HL-60/S4 treated with phorbol 12-myristate 13-acetate at 8.2 ng/mL for 4 days and 3 days (cell line): ENCODE results near the gene ENAH.

ENCODE experiments used
- in situ Hi-C: fragments of 300-500 bp; cut with MboI; formaldehyde crosslinking; loops from 2 replicates; pipeline ENCODE4 v1.15.0; 2022; ENCODE audit warnings: low sequenced_read_pairs

Gene ENAH

DNA sequence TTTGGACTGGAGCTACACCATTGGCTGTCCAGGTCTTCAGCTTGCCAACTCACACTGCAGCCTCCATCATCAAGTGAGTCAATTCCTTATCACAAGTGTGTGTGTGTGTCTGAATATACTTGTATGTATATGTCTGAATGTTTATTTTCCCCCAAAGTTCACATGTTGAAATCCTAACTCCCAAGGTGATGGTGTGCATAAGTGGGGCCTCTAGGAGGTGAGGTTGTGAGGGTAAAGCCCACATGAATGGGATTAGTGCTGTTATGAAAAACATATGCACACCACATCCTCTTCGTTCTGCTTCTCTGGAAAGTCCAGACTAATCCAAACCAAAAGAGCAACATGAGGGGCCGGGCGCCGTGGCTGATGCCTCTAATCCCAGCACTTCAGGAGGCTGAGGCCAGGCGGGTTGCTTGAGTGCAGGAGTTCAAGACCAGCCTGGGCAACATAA lies 176.4 kb downstream of the ENAH start:
- in situ Hi-C loops, result loop anchor here (5.0 kb wide), 1 partner anchor 506 kb away; no protein-coding TSS in a partner anchor

DNA sequence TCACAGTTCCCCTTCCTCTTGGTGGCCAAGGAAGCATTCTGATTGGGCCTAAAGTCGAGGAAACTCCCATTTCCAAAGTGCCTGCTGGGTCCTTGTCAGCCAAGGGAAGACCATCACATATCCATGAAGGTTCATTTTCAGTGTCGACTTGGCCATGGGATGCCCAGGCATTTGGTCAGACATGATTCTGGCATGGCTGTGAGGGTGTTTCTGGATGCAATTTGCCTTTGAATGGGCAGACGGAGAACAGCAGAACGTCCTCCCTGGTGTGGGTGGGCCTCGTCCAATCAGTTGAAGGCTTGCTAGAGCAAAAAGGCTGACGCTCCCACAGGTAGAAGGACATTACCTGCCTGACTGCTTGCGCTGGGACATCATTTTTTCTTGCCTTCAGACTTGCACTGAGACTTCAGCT lies 176.8 kb downstream of the ENAH start:
- in situ Hi-C loops, result loop anchor here (5.0 kb wide), 1 partner anchor 506 kb away; no protein-coding TSS in a partner anchor

DNA sequence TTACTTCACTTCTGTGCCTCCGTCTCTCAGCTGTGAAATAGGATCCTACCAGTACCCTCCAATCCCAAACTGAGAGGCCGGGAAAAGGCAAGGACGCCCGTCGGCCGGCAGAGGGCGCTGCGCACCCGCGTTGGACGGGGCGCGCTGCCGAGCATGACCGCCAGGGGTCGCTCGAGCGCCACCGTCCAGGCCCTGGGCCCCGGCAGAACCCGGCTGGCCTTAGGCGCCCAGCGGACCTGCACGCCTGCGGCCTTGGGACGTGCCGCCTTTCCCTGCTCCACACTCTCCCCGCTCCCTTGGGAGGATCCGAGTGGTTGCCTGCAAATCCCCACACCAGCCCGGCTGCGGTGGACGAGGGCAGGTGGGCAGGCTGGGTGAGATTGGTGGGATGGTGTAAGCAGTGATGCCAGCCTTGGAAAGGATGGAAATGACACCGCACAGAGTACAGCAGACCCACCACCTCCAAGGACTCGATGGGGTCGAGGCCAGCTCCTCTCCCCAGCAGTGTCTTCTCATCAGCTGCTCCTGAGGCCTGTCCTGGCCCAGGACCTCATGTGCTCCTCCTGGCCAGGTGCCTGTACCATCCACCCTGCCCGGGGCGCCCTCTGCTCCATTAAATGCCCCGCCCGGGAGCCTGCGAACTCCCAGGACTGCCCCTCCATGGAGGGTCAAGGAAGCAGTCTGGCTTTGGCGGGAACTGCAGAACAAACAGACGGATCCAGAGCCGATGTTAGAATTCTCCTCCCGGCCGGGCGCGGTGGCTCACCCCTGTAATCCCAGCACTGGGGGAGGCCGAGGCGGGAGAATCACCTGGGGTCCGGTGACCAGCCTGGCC lies 177.7 kb downstream of the ENAH start:
- in situ Hi-C loops, result loop anchor here (5.0 to 25.0 kb wide), 2 partner anchors 507 to 637 kb away; no protein-coding TSS in a partner anchor

GRCh38 chr1:225474439-225474985 lies 178.4 kb downstream of the ENAH start:
- in situ Hi-C loops, result loop anchor here (25.0 kb wide), 1 partner anchor 638 kb away; no protein-coding TSS in a partner anchor

DNA sequence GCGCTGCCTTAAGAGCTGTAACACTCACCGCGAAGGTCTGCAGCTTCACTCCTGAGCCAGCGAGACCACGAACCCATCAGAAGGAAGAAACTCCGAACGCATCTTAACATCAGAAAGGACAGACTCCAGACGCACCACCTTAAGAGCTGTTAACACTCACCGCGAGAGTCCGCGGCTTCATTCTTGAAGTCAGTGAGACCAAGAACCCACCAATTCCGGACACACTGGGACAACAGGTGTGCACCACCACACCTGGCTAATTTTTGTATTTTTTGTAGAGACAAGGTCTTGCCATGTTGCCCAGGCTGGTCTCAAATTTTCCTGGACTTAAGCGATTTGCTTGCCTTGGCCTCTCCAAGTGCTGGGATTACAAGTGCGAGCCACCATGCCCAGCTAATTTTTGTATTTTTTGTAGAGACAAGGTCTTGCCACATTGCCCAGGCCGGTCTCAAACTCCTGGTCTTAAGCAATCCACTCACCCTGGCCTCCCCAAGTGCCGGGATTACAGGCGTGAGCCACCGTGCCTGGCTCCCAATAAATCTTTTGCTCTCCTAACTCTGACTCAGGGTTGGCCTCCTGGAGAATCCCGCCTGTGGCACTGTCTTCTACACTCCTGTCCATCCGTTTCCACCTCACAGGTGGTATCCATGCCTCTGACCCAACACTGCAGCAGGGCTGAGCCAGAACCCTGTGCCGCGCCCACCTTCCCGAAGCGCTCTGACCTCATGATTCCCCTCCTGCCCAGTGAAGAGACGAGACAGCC lies 179.1 kb downstream of the ENAH start:
- in situ Hi-C loops, result loop anchor here (25.0 kb wide), 1 partner anchor 638 kb away; no protein-coding TSS in a partner anchor

DNA sequence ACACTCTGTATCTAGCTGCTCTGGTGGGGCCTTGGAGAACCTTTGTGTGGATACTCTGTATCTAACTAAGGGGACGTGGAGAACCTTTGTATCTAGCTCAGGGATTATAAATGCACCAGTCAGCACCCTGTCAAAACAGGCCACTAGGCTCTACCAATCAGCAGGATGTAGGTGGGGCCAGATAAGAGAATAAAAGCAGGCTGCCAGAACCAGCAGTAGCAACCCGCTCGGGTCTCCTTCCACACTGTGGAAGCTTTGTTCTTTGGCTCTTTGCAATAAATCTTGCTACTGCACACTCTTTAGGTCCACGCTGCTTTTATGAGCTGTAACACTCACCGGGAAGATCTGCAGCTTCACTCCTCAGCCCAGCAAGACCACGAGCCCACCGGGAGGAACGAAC lies 179.7 kb downstream of the ENAH start:
- in situ Hi-C loops, result loop anchor here (25.0 kb wide), 1 partner anchor 639 kb away; no protein-coding TSS in a partner anchor

- in situ Hi-C loops, result loop anchor here (25.0 kb wide), 1 partner anchor 641 kb away; no protein-coding TSS in a partner anchor
These were observed 181.2 kb downstream of the ENAH start for GRCh38 chr1:225471453-225472301.

- in situ Hi-C loops, result loop anchor here (25.0 kb wide), 1 partner anchor 641 kb away; no protein-coding TSS in a partner anchor
These were observed 181.8 kb downstream of the ENAH start for GRCh38 chr1:225471109-225471452.

DNA sequence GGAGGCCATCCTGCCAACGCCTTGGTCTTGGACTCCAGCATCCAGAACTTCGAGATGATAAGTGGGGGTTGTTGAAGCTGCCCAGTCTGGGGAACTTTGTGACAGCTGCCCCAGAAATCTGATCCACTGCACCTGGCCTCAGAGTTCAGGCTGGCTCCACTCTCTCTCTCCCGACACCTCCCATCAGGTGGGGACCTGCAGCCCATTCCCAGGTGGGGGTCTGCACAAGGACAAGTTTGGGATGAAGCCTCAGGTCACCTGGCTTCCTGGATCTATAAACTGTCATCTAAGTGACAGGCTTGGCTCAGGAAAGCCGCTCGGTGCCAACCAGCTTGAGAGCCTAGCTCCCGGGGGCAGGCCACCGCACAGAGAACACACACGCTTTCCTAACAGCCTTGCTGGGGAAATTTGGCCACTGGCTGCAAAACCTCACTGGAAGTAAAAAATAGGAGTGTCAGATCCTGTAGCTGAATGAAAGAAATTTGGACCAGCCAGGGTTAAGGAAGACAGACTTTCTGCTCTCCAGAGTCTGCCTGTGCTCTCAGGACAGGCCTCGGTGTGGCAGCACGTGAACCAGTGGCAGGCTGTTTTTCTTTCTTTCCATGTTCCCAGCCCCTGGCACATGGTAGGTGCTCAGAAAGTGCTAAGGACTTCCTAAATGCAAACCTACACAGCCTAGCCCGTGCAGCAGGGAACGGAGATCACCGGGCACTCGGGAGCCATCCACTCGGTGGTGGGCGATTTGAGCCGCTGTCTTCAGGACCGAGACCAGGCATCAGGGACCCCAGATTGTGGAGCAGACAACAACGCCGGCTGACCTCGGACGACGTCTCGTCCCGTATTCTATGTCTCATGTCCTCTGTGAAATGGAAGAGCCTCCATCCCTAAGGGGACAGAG lies 182.5 kb downstream of the ENAH start:
- in situ Hi-C loops, result loop anchor here (25.0 kb wide), 1 partner anchor 642 kb away; no protein-coding TSS in a partner anchor

- in situ Hi-C loops, result loop anchor here (25.0 kb wide), 1 partner anchor 643 kb away; no protein-coding TSS in a partner anchor
These were observed 183.9 kb downstream of the ENAH start for GRCh38 chr1:225469051-225469450.

DNA sequence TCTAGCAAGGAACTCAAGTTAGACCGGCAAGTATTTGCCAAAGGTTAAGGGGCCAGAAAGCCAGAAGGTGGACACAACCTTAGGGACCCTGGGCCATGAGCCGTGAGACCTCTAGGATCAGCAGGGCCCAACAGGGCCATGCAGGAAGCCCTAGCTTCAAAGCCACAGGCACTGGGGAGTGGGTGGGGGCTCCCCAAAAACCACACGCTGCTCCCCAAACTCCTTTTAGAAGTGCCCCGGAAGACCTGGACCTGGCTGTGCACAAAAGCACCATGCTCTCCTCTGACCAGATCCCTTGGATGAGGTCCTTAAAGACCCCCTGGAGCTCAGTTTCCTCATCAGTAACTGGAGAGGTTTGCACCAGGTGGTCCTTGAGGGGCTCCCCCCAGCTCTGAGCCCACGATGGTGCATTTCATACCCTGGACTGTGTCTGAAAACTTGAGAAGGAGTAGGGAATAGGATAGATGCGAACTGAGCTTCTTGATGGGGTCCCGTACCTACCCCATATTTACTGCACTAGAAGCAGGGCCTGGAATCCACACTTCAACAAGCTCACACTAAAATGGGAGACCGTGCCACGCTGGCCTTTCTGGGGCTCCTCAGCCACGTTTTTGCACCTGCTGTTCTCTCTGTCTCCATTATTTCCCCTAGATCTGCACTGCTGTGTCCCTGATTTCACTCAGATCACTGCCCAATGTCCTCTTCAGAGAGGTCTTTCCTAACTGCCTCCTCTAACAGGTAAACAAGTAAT lies 184.5 kb downstream of the ENAH start:
- in situ Hi-C loops, result loop anchor here (25.0 kb wide), 1 partner anchor 644 kb away; no protein-coding TSS in a partner anchor

DNA sequence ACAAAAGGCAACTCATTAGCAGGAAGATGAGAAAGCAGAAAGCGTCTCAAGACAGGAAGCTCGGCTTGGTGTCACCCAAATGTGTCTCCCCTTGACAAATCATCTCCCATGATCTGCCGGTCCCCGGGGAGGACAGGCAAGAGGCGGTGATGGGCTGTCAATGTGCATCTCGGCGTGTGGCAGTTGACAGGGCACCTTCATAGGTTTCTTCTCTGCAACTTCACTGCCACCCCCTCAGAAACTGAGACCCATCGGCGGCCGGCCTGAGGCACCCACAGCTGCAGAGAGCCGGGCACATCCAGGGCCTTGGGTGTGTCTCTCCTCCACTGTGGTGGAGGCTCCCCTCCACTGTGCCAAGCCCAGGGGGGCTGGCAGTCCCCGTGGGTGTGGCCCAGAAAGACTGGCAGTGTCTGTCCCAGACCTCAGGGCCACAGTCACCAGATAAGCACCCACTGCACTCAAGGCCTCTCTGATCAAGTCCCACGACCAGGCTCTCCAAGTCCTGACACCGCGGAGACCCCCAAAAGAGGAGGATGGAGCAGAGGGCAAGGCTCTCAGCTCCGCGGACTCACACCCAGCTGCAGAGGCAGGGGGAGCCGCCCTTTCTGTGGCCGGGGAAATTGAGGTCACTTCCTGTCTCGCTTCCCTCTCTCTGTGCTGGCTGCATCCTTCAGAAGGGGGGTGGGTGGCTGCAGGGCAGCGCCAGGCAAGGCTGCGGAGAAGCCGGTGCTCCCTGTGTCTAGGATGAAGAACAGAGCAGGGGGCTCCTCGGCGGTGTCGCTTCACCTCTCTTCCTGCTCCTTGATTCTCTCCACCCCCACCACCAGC lies 185.5 kb downstream of the ENAH start:
- in situ Hi-C loops, result loop anchor here (25.0 kb wide), 1 partner anchor 645 kb away; no protein-coding TSS in a partner anchor

- in situ Hi-C loops, result loop anchor here (25.0 kb wide), 1 partner anchor 645 kb away; no protein-coding TSS in a partner anchor
These were observed 186.1 kb downstream of the ENAH start for GRCh38 chr1:225466848-225467192.

DNA sequence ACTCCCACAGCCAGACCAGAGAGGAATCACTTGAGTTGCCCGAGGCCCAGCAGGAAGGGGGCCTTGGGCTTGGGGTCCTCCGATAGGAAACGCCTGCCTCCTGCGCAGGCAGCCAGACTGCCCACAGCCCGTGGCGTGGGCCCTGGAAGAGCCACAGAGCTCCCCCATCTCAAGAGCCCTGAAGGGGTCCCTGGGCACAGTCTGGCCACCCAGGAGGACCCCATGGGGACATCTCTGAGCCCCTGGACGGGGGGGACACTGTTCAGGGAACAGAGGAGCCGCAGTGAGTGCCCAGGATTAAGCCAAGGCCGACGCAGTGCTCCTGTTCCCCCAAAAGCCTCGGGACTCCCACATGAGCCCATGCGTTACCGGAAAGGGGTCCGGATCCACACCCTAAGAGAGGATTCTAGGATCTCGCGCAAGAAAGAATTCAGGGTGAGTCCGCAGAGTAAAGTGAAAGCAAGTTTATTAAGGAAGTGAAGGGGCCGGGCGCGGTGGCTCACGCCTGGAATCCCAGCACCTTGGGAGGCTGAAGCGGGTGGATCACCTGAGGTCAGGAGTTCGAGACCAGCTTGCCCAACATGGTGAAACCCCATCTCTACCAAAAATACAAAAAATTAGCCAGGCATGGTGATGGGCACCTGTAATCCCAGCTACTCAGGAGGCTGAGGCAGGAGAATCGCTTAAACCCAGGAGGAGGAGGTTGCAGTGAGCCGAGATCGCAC lies 187.0 kb downstream of the ENAH start:
- in situ Hi-C loops, result loop anchor here (25.0 kb wide), 1 partner anchor 646 kb away; no protein-coding TSS in a partner anchor

GRCh38 chr1:225464851-225465792 lies 187.8 kb downstream of the ENAH start:
- in situ Hi-C loops, result loop anchor here (25.0 kb wide), 1 partner anchor 647 kb away; no protein-coding TSS in a partner anchor
